Activated CD4-positive, alpha-beta T cell treated with anti-CD3 and anti-CD28 coated beads, Interleukin-2, amount 10 ng/mL, durations not matched to agents 7 days and 5 days (primary cell): ENCODE data around the gene SNX9. TPM values are rescaled to one million over a fixed set of nuclear protein-coding genes. Genes with fewer than 3 reads are reported as not detected.

Experiments used
- CTCF ChIA-PET: fragments of 350-600 bp; sonication (Branson Sonifier 250); formaldehyde crosslinking; loops from one replicate; lab custom pipeline; 2021; ENCODE audit warnings: antibody characterized with exemption; lab: Charles Lee
- POLR2A ChIA-PET: fragments of 350-600 bp; sonication (Branson Sonifier 250); formaldehyde crosslinking; loops from one replicate; lab custom pipeline; 2021; ENCODE audit warnings: antibody characterized with exemption; lab: Charles Lee
- DNase-seq: peaks from one replicate; pipeline ENCODE4 v3.0.0-alpha.2; 2020
- H3K27ac Mint-ChIP-seq: one replicate; pipeline ENCODE4 v1.8.0; 2021; ENCODE audit warnings: mild to moderate bottlenecking, moderate library complexity, mixed read lengths
- H3K27me3 Mint-ChIP-seq: one replicate; pipeline ENCODE4 v1.8.0; 2021; ENCODE audit warnings: mixed read lengths
- H3K36me3 Mint-ChIP-seq: one replicate; pipeline ENCODE4 v1.8.0; 2021; ENCODE audit warnings: low read depth, mixed read lengths
- H3K4me1 Mint-ChIP-seq: one replicate; pipeline ENCODE4 v1.8.0; 2021; ENCODE audit warnings: mixed read lengths
- H3K4me3 Mint-ChIP-seq: one replicate; pipeline ENCODE4 v1.8.0; 2021; ENCODE audit warnings: mild to moderate bottlenecking, moderate library complexity, mixed read lengths
- H3K9me3 Mint-ChIP-seq: one replicate; pipeline ENCODE4 v1.8.0; 2021; ENCODE audit warnings: mixed read lengths
- total RNA-seq, 2 experiments: library from RNA; stranded (reverse); gene quantifications; one replicate each; pipeline ENCODE4 v1.2.3, GENCODE V29; 2021

The SNX9 gene
- total RNA-seq, 2 experiments from 2014 or later: 9.4 to 10.7 TPM

DNA sequence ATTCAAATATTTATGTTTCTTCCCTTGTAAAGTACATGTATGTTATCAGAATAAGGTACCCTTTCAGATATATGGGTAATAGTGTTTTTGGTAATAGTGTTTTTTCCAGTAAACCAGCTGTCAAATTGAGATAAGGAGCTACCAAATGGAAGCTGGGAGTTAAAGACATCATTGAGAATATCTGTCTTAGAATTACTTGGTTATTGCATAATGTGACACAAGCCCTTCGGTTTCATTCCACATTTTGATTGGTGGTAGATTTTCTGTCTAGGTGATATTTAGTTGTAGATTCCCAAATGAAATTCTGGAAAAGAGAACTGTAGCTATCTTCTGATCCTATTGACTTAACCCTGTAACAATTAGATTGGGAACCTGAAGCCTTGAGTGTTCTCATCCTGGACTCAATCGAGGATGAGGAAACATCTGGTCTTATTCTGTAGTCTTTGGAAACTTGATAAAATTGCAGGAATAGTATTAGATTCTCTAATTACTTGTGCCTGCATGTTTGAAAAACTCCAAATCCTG is 83.6 kb downstream of the SNX9 start:
- ChIA-PET POLR2A (no interaction called here), CTCF (interaction anchor here (0.6 to 2.4 kb wide), 3 partner anchors 10 to 239 kb away, joined by 3 to 11 read pairs (median 5); no protein-coding TSS in a partner anchor)
- no peaks in the 10 kb centered on the region for H3K27me3 Mint-ChIP-seq
- H3K36me3 Mint-ChIP-seq: peaks cover 16% of the 10 kb centered on the region
- H3K4me1 Mint-ChIP-seq: peaks cover 8% of the 10 kb centered on the region
- no peak overlapping the region for H3K27ac Mint-ChIP-seq
- no peak for DNase-seq
- H3K4me3 Mint-ChIP-seq: no peak overlapping the region
- no peaks in the 10 kb centered on the region for H3K9me3 Mint-ChIP-seq

DNA sequence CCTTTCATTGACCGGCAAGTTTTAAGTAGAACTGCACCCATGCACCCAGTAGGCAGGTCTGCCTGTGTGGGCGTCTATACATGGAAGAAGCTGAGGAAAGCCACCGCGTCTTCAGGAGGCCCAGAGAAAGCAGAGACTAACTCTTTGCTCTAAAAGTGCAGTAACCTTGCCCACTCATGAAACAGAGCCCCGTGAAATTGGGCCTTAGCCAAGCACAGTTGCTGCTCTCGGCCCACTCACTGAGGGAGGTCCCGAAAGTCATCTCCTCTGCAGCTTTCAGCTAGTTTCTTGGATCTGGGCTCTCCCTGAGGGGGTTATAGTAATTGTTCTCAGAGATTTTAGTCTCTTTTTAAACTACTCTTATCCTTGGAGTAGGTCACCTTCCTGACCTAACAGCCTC is 84.6 kb downstream of the SNX9 start:
- ChIA-PET POLR2A (no interaction called here), CTCF (interaction anchor here (2.0 to 2.4 kb wide), 2 partner anchors 17 to 18 kb away, joined by 5 to 11 read pairs; no protein-coding TSS in a partner anchor)
- Mint-ChIP-seq H3K27ac (no peak overlapping the region), H3K36me3 (peaks cover 16% of the 10 kb centered on the region), H3K27me3 (no peaks in the 10 kb centered on the region), H3K9me3 (no peaks in the 10 kb centered on the region), H3K4me1 (peaks cover 8% of the 10 kb centered on the region), H3K4me3 (no peak overlapping the region)
- DNase-seq: no peak

DNA sequence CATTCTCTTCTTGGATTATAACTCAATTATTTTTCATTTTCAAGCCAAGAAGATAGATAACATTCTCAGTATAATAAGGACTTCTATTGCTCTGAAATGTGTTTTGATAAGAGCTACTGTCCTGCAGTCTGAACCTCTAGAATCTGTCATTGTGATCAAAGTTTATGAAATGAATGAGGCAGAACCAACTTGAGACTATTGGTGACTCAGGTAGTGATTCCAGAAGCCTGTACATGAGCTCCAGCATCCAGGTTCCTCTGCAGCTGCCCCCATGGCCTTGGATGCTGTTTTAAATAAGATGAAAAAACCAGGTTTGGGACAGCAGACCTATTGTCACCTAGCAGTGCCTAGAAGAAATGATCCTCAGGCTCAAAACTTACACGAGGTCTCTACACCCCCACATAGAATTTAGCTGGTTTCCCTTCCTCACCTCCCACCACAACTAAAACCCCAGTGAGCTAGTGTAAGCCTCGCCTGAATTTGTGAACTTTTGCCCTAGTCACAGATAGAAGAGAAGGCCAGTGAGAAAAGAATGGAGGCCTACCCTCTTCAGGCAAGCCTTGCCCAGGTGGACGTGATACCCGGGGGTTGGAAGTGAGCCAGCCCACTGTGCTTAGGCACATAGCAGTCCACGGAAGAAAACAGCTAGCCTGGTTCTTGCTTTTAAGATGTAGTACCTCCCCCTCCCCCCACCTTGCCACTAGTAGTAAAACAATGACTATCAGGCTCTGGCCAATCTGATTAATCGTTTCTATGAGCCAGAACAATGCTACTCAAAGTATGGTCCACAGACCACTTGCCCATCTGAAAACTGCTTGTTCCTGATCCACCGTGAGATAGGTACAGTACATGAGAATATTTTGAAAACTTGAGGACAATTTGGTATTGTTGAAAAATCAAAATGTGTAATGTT is 85.6 kb downstream of the SNX9 start:
- Mint-ChIP-seq H3K4me3 (no peak overlapping the region), H3K4me1 (peaks cover 8% of the 10 kb centered on the region), H3K27ac (no peak overlapping the region), H3K9me3 (no peaks in the 10 kb centered on the region), H3K36me3 (peaks cover 16% of the 10 kb centered on the region), H3K27me3 (no peaks in the 10 kb centered on the region)
- ChIA-PET POLR2A (no interaction called here), CTCF (interaction anchor here (0.6 to 2.0 kb wide), 3 partner anchors 17 to 710 kb away, joined by 4 to 5 read pairs (median 4); no protein-coding TSS in a partner anchor)
- DNase-seq: no peak

DNA sequence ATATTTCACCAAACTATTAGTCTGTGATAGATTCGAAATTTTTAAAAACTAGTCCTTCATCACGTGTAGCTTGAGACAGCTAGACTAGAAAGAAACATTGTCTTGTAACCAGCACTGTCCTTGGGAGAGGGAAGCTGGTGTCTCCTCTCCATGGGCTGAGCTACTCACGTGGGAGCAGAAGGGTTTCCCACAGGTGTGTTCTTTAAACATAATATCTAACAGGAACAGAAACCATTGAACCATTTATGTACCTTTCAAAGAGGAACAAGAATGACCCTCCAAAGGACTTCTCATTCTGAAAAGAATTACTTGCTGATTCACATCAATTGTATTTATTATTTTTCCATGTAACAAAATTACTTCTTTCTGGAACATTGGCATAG is 86.2 kb downstream of the SNX9 start:
- Mint-ChIP-seq H3K27me3 (no peaks in the 10 kb centered on the region), H3K4me3 (no peak overlapping the region), H3K9me3 (no peaks in the 10 kb centered on the region), H3K4me1 (peaks cover 8% of the 10 kb centered on the region), H3K36me3 (peaks cover 16% of the 10 kb centered on the region), H3K27ac (no peak overlapping the region)
- DNase-seq: no peak
- ChIA-PET CTCF (interaction anchor here (0.6 to 2.0 kb wide), 4 partner anchors 16 to 423 kb away, joined by 3 to 5 read pairs (median 4); partner anchors contain the start of gene SYNJ2), POLR2A (no interaction called here)

DNA sequence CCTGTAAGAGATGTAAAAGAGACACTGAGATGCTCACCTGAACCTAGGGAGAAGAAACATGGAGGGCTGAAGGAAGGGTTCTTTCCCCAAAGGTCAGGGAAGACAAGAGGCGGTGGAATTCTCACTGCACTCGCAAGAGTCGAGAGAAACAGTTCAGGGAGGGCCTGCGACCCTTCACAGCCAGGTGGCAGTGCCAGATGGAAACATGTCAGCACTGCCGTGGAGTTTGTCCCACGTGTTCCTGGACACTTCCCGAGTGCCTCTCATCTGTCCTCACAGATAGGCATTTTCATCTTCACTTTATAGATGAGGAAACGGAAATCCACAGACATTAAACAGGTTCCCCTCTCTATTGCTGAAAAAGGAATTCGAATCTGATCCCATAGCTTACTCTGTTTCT is 88.2 kb downstream of the SNX9 start:
- CTCF ChIA-PET: no interaction called here

DNA sequence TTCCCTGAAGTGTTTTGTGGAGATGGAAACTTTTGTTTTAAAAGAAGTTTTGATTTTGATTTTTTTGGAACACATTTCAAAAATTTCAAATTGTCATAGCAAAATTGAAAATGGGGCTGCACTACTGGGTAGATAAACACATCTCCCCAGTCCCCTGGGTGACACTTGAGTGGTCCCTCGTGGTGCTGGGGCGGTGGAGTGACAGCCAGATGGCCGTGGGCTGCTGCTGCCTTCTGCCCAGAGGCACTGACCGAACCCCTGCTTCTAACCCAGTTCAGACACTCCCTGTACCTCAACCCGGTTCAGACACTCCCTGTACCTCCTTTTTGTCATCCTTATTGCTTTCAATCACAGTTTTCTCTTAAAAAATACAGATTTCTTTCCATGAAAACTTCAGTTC is 88.7 kb downstream of the SNX9 start:
- DNase-seq: no peak
- Mint-ChIP-seq H3K27me3 (no peaks in the 10 kb centered on the region), H3K27ac (no peak overlapping the region), H3K36me3 (peaks cover 14% of the 10 kb centered on the region), H3K4me3 (no peak overlapping the region), H3K4me1 (peaks cover 8% of the 10 kb centered on the region), H3K9me3 (no peaks in the 10 kb centered on the region)
- ChIA-PET POLR2A (no interaction called here), CTCF (no interaction called here)

More for the DNA sequence above, 88.2 kb downstream of the SNX9 start:
- no peak overlapping the region for H3K27ac Mint-ChIP-seq
- H3K4me3 Mint-ChIP-seq: no peak overlapping the region
- POLR2A ChIA-PET: no interaction called here
- H3K9me3 Mint-ChIP-seq: no peaks in the 10 kb centered on the region
- peaks cover 8% of the 10 kb centered on the region for H3K4me1 Mint-ChIP-seq
- DNase-seq: no peak
- no peaks in the 10 kb centered on the region for H3K27me3 Mint-ChIP-seq
- peaks cover 18% of the 10 kb centered on the region for H3K36me3 Mint-ChIP-seq

DNA sequence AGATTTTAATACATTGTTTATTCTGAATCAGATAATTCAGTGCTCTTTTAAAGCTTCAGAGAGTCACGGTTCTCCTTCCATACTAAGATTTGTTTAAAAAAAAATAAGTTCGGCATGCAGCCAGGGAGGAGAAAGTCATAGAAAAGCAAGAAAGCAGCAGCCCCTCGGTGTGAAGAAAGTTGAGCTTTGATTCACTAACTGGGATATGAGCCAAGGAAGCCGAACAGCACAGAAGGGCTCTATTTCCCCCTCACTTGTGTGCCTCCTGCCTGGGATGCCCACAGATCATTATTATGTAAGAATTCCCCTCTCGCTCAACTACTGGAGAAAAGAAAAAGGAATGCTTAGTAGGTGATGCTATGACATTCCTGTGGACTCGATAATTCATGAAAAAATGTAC is 89.3 kb downstream of the SNX9 start:
- no peaks in the 10 kb centered on the region for H3K27me3 Mint-ChIP-seq
- H3K4me1 Mint-ChIP-seq: peaks cover 8% of the 10 kb centered on the region
- CTCF ChIA-PET: interaction anchor here (0.7 kb wide), 1 partner anchor 26 kb away, joined by 3 read pairs; no protein-coding TSS in a partner anchor
- no peak overlapping the region for H3K27ac Mint-ChIP-seq
- H3K4me3 Mint-ChIP-seq: no peak overlapping the region
- H3K36me3 Mint-ChIP-seq: peaks cover 13% of the 10 kb centered on the region
- H3K9me3 Mint-ChIP-seq: no peaks in the 10 kb centered on the region
- no peak for DNase-seq
- POLR2A ChIA-PET: no interaction called here

DNA sequence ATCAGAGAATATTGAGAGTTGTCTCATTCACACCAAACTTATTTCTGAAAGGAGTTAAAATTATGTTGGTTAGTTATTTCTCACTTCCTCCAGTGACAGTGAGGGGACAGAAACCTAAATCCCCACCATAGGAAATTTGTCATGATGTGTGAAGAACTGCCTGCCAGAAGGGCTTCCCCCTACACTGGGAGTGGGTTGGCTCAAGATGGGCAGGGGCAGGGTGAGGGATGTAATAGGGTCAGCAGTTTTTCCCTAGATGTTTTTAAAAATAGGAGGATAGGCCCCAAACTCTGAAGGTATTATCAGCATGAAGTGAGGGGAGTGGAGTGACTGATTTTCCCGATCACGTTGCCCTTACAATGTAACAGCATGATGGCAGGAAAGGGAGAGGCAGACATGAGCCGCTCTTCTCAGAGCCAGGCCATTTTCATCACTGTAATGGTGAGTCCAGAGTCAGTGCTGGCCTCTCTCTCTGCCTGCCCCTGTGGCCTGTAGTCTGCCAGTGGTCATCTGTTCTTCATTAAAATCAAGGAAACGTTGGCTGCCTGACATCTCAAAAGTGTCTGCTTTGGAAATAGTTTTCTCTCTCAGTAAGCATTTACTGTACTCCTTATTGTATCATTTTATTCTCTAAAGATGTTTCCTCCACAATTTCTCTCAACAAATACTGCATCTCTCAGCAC is 98.8 kb downstream of the SNX9 start:
- H3K27ac Mint-ChIP-seq: no peak overlapping the region

DNA sequence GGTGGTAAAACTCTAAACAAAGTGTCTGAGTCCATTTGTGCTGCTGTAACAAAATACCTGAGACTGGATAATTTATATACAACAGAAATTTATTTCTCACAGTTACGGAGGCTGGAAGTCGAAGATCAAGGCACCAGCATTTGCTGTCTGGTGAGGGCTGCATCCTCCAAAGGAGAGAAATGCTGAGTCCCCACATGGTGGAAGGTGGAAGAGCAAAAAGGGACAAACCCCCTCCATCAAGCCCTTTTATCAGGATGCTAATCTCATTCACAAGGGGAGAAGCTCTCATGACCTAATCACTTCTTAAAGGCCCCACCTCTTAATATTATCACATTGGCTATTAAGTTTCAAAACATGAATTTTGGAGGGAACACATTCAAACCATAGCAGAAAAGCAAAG is 102.7 kb downstream of the SNX9 start:
- Mint-ChIP-seq H3K9me3 (no peaks in the 10 kb centered on the region), H3K36me3 (peaks cover 16% of the 10 kb centered on the region), H3K27ac (no peak overlapping the region), H3K4me3 (no peak overlapping the region), H3K27me3 (no peaks in the 10 kb centered on the region), H3K4me1 (no peaks in the 10 kb centered on the region)
- CTCF ChIA-PET: interaction anchor here (1.1 to 1.6 kb wide), 3 partner anchors 9 to 17 kb away, joined by 3 to 5 read pairs (median 3); no protein-coding TSS in a partner anchor
- DNase-seq: no peak
- POLR2A ChIA-PET: no interaction called here

More for the DNA sequence above, 98.8 kb downstream of the SNX9 start:
- Mint-ChIP-seq H3K4me1 (no peaks in the 10 kb centered on the region), H3K27me3 (no peaks in the 10 kb centered on the region), H3K9me3 (peaks cover 2% of the 10 kb centered on the region), H3K36me3 (peaks cover 35% of the 10 kb centered on the region), H3K4me3 (no peak overlapping the region)
- ChIA-PET CTCF (no interaction called here), POLR2A (no interaction called here)
- DNase-seq: no peak

DNA sequence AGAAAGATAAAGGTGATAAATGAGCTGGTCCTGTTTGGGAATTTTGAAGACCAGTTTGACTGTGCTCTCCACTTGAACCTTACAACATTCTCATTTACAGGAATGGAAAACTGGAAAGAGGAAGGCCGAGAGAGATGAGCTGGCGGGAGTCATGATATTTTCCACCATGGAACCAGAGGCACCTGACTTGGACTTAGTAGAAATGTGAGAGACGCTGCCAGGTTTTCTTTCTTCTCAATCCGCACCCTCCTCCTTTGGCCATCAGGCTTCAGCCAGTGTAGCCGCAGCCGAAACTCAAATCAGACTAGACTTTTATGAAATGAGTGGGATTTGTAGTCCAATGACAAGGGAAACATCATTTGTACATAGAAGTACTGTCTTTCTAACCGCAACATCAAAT is 104.0 kb downstream of the SNX9 start:
- no peak overlapping the region for H3K27ac Mint-ChIP-seq
- H3K4me3 Mint-ChIP-seq: no peak overlapping the region
- H3K36me3 Mint-ChIP-seq: peaks cover 10% of the 10 kb centered on the region
- no peaks in the 10 kb centered on the region for H3K9me3 Mint-ChIP-seq
- ChIA-PET CTCF (interaction anchor here (0.6 to 1.3 kb wide), 5 partner anchors 10 to 1120 kb away, joined by 3 read pairs; no protein-coding TSS in a partner anchor), POLR2A (no interaction called here)
- no peak for DNase-seq
- no peaks in the 10 kb centered on the region for H3K4me1 Mint-ChIP-seq
- H3K27me3 Mint-ChIP-seq: no peaks in the 10 kb centered on the region

DNA sequence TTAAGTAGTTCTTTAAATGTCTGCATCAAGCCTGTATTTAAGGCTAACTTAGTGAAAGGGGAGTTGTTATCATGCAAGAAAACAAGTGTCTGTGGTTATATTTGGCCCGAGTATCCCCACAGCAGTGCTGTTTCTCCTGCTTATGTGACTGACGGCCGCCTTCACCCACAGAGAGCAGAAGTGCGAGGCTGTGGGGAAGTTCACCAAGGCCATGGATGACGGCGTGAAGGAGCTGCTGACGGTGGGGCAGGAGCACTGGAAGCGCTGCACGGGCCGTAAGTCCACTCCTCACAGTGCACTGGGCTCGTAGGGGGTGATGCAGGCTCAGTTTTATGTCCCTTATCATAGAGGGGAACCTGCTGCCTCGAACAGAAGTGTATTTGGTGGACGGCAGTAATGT is 105.4 kb downstream of the SNX9 start:
- H3K27ac Mint-ChIP-seq: no peak overlapping the region
- DNase-seq: no peak
- no peaks in the 10 kb centered on the region for H3K27me3 Mint-ChIP-seq
- H3K4me1 Mint-ChIP-seq: no peaks in the 10 kb centered on the region
- peaks cover 3% of the 10 kb centered on the region for H3K36me3 Mint-ChIP-seq
- CTCF ChIA-PET: no interaction called here
- no peaks in the 10 kb centered on the region for H3K9me3 Mint-ChIP-seq
- H3K4me3 Mint-ChIP-seq: no peak overlapping the region
- POLR2A ChIA-PET: no interaction called here

DNA sequence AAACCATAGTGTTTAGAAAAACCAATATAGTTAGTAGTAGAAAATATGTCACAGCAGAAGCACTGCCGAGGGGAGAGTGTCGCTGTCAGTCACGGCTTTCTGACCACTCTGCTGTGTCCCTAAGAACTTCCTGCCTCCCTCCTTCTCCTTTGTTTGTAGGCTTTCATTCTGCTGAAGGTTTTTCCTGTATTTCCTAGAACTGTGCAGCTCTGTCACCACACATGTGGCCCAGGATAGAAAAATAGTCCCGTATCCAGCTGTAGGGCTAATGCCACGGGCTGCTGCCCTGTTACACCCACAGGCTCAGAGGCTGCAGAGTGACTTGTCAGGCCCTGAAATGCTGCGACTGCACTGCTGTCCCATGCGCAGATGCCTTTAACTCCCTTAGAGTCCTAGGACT is 106.0 kb downstream of the SNX9 start:
- no peaks in the 10 kb centered on the region for H3K27me3 Mint-ChIP-seq
- peaks cover 2% of the 10 kb centered on the region for H3K36me3 Mint-ChIP-seq
- no peak for DNase-seq
- no peak overlapping the region for H3K4me3 Mint-ChIP-seq
- POLR2A ChIA-PET: no interaction called here
- no peaks in the 10 kb centered on the region for H3K4me1 Mint-ChIP-seq
- no peak overlapping the region for H3K27ac Mint-ChIP-seq
- CTCF ChIA-PET: no interaction called here
- H3K9me3 Mint-ChIP-seq: no peaks in the 10 kb centered on the region
